ENCODE results near the gene EXOC6.

EXOC6 gene

GRCh38 chr10:92868036-92868435 lies 19.7 kb downstream of the EXOC6 start:
- Histone ChIP-seq H3K27ac (ENCODE audit: extremely low read depth, low read depth, low read length) (no peak overlapping the region), H3K36me3 (ENCODE audit: control insufficient read depth in 2 of 2, insufficient read depth in 1 of 2, low read length in 2 of 2) (no peaks in the 10 kb centered on the region; a peak in 2 of 3 replicates), H3K4me3 (ENCODE audit: low read depth, low read length) (no peak overlapping the region), H3K4me1 (ENCODE audit: control insufficient read depth, insufficient read depth, low read length) (peaks cover 8% of the 10 kb centered on the region), H3K9me3 (ENCODE audit: control insufficient read depth, insufficient read depth, low read depth, low read length) (no peaks in the 10 kb centered on the region)
- TF ChIP-seq ZNF473 (tag by site-specific recombination; IDR thresholded peaks at IDR 0.05) (no peak), KLF1 (tag by site-specific recombination; IDR thresholded peaks at IDR 0.05) (peak; percentile 23; the same call in 1 of the 2 replicates)
- CTCF ChIA-PET = interaction anchor here (0.6 to 2.7 kb wide), 5 partner anchors 8 to 116 kb away, joined by 3 to 13 read pairs (median 5); no protein-coding TSS in a partner anchor
- POLR2A ChIA-PET = interaction anchor here (1.3 kb wide), 1 partner anchor 20 kb away, joined by 6 read pairs; the partner anchor contains the start of gene EXOC6

GRCh38 chr10:92868557-92868956 lies 20.2 kb downstream of the EXOC6 start:
- TF ChIP-seq ZNF366 (tag by site-specific recombination; conservative IDR thresholded peaks at IDR 0.05) (0 out of 2 replicates have a peak, but pooled peaks have one; percentile 23), ZSCAN4 (tag by site-specific recombination; IDR thresholded peaks at IDR 0.05) (no peak), GLIS1 (tag by site-specific recombination; IDR thresholded peaks at IDR 0.05) (peak; percentile 15; the same call in 1 of the 2 replicates), WT1 (tag by site-specific recombination; IDR thresholded peaks at IDR 0.05) (peak; percentile 75), INSM2 (tag by site-specific recombination; IDR thresholded peaks at IDR 0.05) (no peak)
- Histone ChIP-seq H3K4me3 (ENCODE audit: low read depth, low read length) (no peak overlapping the region), H3K36me3 (ENCODE audit: control insufficient read depth in 2 of 2, insufficient read depth in 1 of 2, low read length in 2 of 2) (no peaks in the 10 kb centered on the region; a peak in 2 of 3 replicates), H3K27ac (ENCODE audit: extremely low read depth, low read depth, low read length) (no peak overlapping the region), H3K4me1 (ENCODE audit: control insufficient read depth, insufficient read depth, low read length) (peaks cover 8% of the 10 kb centered on the region), H3K9me3 (ENCODE audit: control insufficient read depth, insufficient read depth, low read depth, low read length) (no peaks in the 10 kb centered on the region)
- ChIA-PET CTCF (interaction anchor here (0.7 to 2.7 kb wide), 4 partner anchors 15 to 26 kb away, joined by 3 to 13 read pairs (median 4); no protein-coding TSS in a partner anchor), POLR2A (interaction anchor here (1.3 kb wide), 1 partner anchor 20 kb away, joined by 6 read pairs; the partner anchor contains the start of gene EXOC6)

- Histone ChIP-seq H3K36me3 (ENCODE audit: control insufficient read depth in 2 of 2, insufficient read depth in 1 of 2, low read length in 2 of 2) (no peaks in the 10 kb centered on the region; a peak in 2 of 3 replicates), H3K9me3 (ENCODE audit: control insufficient read depth, insufficient read depth, low read depth, low read length) (no peaks in the 10 kb centered on the region), H3K4me3 (ENCODE audit: low read depth, low read length) (no peak overlapping the region), H3K4me1 (ENCODE audit: control insufficient read depth, insufficient read depth, low read length) (peaks cover 6% of the 10 kb centered on the region), H3K27ac (ENCODE audit: extremely low read depth, low read depth, low read length) (no peak overlapping the region)
- ChIA-PET CTCF (interaction anchor here (0.9 to 1.1 kb wide), 2 partner anchors 8 to 30 kb away, joined by 3 to 6 read pairs; no protein-coding TSS in a partner anchor), POLR2A (no interaction called here)
- TF ChIP-seq ZNF626 (tag by site-specific recombination; IDR thresholded peaks at IDR 0.05) (no peak), ZBTB10 (tag by site-specific recombination; IDR thresholded peaks at IDR 0.05) (no peak), ZNF530 (tag by site-specific recombination; IDR thresholded peaks at IDR 0.05; ENCODE audit: low read depth) (no peak), ZNF138 (tag by site-specific recombination; IDR thresholded peaks at IDR 0.05; ENCODE audit: borderline replicate concordance) (no peak), ZNF311 (tag by site-specific recombination; IDR thresholded peaks at IDR 0.05; ENCODE audit: borderline replicate concordance) (no peak), ZNF704 (tag by site-specific recombination; IDR thresholded peaks at IDR 0.05) (no peak), ZNF211 (tag by site-specific recombination; IDR thresholded peaks at IDR 0.05; ENCODE audit: low read depth) (no peak), ZNF18 (tag by site-specific recombination; IDR thresholded peaks at IDR 0.05) (no peak), ZSCAN23 (tag by site-specific recombination; IDR thresholded peaks at IDR 0.05) (no peak), INSM2 (tag by site-specific recombination; IDR thresholded peaks at IDR 0.05) (no peak), ZNF157 (tag by site-specific recombination; IDR thresholded peaks at IDR 0.05) (no peak), ZSCAN4 (tag by site-specific recombination; IDR thresholded peaks at IDR 0.05) (no peak), MZF1 (tag by site-specific recombination; IDR thresholded peaks at IDR 0.05; ENCODE audit: borderline replicate concordance) (no peak), GFI1B (tag by site-specific recombination; IDR thresholded peaks at IDR 0.05) (no peak)
Measured at GRCh38 chr10:92873029-92873428, 24.7 kb downstream of the EXOC6 start.

All from HEK293 (cell line).